NCI-H128 (cell line): ENCODE data around the gene LBHD2.
A peak's percentile ranks its signal among the peaks of the same experiment; 100 is the strongest.
"Not testable (repeated sequence)": the region's sequence is repeated elsewhere in the genome, so short reads cannot be mapped to it uniquely, and the experiment has no call there.

Source experiments
- DNase-seq: peaks from one replicate; lab custom pipeline; 2025; ENCODE audit not compliant: unreplicated experiment; lab: John Stamatoyannopoulos, UW

The LBHD2 gene

DNA sequence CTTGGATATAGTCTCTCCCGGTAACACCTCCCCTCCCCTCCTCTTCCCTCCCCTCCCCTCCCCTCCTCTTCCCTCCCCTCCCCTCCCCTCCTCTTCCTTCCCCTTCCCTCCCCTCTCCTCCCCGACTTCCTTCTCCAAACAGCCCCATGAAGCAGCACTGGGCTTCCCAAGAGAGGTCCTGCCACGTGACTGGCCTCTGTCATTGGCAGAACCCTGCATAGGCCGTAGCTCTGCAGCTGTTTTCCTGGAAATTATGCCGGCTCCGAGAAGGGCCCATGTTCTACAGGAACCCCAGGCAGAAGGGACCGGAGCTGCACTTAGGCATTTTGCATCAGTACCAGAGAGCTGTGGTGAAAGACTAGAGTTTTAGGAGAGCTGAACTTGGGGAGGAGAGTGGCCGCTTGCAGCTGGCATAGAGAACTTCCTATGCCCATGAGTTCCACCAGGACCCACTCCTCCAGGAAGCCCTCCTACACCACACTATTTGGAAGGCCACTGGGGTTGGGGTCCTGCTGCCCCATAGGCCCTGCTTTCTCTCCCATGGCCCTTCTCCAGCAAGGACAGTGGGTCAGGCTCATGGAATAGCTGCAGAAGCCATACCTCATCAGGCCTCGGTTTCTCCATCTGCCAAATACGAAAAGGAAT, 34.1 kb downstream of the LBHD2 start:
- no peak for DNase-seq

DNA sequence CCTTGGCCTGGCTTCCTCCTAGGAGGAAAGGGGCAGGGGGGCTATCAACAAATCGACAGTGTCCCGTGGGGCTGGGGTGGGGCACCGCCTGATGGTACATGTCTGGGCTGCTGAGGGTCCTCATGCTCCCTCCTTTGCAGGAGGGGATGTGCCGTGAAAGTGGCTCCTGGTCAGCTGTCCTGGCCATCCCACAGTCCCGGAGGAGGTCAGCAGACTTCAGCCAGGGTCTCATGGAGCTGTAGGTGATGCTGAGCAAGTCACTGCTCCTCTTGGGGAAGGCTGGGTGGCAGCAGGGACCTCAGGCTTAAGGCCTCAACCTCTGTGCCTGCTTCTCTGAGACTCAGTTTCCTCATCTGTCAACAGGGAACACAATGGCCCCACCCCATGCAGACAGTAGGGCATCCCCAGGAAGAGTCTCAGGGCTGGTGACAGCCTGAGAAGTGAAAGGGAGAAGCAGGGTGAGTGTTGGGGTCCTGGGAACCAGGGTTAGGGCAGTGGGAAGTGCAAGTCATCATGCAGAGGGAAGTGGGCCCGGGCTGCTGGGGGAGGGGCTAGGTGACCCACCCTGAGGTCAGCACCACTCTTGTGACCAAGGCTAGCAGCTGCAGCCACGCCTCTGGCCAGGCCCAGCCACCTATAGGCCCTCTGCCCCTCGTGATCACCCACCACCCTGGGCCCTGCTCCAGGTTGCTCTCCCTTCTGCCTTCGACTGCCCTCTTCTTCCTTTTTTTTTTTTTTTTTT, 34.8 kb downstream of the LBHD2 start:
- no peak for DNase-seq

DNA sequence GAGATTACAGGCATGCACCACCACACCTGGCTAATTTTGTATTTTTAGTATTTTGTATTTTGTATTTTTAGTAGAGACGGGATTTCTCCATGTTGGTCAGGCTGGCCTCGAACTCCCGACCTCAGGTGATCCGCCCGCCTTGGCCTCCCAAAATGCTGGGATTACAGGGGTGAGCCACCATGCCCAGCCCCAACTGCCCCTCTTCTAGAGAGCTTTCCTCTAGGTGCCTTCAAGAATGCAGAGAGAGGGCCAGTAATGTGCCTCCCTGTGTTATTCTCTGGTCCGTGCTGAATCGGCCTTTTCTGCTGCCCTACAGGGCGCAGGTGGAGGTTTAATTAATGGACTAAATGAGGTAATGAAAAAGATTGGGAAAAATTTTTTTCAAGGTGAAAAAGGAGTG, 35.5 kb downstream of the LBHD2 start:
- not testable (repeated sequence) for DNase-seq

DNA sequence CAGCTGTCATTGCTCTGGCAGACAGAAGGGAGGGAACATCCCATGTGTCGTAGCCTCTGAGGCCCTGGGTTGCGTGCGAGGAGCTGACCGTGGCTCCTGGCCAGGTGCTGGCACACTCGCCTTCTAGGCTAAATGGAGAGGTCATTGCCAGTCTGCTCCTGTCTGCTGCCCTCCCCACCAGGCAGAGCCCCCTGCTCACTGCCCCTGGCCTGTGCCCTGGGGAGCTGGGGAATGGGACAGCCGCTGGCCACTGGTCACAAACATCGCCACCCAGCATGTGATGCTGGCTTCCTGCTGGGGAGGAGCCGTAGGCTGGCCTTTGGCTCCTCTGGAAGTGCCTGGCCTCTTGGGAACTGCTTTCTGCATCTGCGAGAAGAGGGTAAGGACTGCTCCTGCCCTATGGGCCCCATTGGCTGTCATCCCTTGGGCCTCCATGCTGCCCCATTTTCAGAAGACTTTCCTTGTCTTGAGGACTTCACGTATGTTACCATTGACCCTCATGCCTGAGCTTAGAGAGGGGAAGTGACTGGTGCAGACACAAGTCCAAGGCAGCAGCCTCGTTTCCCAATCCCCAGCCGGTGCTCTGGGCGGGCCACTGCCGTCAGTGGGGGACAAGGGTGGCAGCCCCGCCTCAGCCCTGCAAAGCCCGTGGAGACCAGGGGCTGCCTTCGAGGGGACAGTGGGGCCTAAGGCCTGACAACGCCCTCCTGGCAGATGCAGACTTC, 37.3 kb downstream of the LBHD2 start:
- DNase-seq = no peak

DNA sequence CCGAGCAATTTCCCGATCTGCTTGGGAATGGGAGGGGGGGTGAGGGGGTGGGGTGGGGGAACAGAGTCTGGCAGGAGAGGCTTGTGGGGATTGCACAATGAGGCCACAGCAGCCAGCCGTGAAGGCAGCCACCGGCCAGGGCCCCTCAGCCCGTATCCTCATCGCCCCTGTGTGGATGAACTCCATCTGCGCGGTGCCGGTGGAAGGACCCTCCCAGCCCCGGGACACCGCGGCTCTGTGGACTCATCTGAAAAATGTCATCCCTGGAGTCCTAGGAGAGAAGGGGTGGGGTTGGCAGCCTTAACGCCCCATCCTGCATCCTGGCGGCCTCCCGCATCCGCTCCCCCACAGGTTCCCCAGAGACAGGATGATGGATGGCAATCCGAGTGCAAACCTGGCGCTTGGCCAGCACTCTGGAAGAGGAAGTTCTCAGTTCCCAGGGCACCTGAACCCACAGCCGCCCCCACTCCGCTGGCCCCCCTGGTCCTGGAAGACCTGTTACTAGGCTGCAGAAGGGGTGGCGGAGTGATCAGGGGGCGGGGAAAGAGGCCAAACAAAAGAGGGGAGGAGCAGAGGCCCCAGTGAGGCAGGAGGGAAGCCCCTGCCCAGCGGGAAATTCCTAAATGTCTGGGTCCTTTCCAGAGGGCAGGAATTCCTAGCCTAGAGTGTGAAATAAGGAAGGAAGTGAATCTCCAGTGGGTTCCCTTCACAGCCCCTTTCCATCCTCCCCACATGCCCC, 38.0 kb downstream of the LBHD2 start:
- peak; percentile 99 for DNase-seq

DNA sequence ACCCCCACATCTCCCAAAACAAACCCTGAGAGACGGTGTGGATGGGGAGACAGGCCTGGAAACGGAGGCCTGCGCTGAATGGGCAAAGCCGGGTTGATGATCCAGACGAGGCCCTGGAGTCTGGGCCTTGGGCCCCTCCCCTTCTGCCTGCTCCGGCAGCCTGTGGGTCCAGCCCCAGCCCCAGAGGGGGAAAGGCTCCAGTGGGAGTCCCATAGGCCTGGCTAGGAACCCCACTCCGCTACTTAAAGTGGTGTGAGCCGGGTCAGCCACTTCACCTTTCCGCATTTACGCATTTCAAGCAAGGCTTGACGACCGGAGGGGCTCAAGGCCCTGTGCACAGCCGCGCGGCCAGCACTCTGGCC, 38.6 kb downstream of the LBHD2 start:
- no peak for DNase-seq

DNA sequence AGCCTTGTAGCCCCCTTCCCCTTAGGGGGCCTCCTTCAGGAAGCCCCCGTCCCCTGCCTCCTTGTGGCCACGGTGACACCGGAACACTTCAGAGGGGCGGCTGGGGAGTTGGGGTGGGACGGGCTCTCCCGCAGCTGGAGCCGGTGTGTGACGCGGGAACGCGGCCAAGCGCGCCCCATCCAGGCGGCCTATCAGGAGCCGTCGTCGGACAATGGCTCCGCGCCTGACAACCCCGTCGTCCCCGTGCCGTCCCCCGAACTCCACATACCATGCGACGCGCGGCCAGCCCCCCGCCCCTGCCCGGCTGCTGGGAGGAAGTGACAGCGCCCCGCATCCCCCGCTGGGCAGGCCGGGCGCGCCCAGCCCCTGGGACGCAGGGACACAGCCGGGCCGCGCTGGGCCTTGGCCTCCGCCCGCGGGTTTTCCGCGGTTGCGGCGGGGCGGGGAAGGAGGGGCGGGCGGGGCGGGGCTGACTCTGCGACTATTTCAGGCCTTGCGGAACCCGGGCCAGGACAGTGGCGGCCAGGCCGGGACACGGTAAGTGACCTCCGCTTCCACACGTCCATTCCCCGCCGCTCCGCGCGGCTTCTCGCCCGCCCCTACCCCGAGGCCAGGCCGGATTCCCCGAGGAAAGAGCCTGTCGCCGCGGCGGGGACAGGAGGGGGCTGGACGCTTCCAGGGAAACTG, 39.1 kb downstream of the LBHD2 start, which contains the start of gene TNFAIP2:
Gene TNFAIP2, plus strand, starts transcription at position 515 of the 687 bp plus-strand sequence. CDS start 2,997 bp downstream, outside the sequence.
- peak; percentile 16 for DNase-seq

DNA sequence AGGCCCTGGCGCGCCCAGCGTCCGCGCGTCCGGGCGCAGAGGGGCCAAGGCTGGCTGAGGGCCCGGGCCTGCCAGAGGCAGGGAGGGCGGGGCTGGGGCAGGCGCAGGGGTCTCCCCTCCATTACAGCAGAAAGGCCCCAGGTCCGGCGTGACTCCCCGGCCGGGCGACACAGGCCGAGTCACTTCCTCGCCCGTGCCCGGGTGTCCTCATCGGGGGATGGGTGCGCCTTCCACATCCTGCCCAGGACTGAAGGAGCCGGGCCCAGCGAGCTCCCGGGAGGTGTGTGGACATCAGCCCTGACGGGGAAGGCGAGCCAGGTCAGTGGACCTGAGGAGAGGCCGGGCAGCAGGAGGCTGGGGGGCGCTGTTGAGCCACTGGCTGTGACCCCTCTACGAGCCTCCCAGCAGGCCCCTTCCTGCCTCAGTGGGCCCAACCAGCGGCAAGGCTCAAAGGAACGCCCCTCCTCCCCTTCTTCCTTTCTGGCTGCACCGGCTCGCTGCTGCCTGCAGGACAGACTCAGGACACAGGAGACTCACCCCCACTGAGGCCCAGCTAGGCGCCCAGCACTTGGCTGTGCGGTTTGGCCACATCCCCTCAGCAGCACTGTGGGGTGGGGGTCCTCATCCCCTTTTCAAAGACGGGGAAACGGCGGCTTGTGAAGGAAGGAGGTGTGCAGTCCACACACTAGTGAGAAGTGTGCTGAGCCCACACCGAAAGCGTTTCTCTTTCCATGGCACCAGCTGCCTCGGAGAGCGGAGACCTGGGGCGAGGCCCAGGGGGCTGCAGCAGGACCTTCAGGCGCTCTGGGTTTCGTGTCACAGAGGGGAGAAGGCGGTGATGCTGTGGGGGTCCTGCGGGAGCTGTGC, 39.9 kb downstream of the LBHD2 start:
- no peak for DNase-seq

DNA sequence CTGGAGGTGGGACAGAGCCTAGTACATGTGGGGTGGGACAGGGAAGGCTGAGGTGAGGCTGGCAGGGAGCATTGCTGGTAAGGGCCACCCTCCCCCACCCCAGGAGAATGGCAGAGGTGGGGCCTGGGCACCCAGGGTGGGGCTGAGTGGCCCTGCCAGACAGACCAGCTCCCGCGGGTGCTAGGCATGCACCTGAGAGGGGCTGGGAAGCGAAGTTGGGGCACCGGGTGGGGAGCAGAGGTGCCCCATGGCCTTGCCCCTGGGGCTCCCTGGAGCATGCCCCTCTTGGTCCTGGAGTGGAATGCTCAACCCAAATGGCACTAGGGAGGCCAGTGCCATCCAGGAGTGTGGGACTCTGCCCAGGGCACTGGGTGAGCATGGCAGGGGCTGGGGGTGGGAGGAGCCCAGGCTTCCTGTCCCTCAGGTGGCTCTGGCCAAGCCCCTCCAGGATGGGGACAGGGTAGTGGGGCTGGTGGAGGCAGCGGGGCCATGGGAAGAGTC, 40.5 kb downstream of the LBHD2 start:
- DNase-seq = no peak

DNA sequence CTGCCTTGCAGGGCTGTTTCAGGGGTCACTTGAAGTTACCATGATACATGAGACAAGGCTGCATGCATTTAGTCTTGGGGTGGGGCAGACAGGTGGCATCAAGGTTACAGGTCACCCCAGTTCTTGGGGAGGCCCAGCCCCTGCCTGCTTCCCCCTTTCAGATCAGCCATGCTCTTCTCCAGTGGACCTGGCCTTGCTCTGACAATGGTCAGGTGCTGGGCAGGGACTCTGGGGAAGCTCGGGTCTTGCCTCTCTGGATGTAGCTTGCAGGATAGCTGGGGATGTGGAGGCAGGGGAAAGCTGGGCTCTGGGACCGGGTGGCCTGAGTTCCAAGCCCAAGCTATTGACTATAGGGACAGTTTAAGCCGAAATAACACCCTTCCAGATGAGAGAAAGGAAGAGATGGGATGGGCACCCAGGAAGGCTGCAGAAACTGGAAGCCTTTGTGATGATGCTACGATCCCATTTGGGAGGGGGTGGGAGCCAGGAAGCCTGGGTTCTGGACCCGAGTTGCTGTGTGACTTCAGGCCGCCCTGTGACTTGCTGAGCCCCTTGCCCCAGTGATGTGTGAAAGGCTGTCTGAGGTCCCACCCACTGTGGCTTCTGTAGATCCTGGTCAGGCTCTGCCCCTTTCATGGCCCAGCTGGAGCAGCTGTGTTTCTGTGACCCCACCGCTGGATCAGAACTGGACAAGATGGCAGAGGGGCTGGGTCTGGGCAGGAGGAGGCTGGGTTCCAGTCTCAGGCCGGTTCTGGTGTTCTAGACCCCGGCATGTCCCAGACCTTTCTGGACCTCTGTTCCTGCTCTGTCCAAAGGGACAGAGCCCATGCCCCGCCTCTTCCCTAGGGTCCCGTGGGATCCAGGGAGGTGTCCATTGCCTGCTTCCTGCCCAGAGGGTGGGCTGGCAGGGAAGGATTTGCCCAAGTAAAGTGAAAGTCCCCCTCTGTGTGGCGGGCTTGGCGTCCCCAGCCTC, 41.4 kb downstream of the LBHD2 start:
- DNase-seq = no peak

DNA sequence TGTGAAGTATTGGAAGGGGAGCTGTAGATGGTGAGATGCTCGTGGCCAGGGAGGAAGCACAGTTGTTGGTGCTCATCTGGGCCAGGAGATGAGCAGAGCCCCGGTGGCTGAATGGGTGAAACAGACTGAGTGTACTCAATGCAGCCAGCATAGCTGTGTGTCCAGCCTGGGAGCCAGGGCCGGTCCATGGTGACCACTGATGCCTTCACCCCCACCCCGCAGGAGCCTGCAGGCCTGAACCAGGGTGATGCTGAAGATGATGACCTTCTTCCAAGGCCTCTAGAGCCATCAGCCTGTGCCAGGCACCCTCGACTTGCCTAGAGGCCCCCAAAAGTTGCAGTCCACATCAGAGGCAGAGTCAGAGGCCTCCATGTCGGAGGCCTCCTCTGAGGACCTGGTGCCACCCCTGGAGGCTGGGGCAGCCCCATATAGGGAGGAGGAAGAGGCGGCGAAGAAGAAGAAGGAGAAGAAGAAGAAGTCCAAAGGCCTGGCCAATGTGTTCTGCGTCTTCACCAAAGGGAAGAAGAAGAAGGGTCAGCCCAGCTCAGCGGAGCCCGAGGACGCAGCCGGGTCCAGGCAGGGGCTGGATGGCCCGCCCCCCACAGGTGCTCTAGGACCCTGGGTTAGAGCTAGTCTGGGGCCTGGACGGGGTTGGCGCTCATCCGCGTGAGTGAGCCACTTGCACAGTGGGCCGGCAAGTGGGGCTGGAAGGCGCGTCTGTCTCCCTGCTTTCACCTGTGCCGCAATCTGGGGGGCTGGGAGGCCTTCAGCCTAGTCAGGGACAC, 42.3 kb downstream of the LBHD2 start:
- no peak for DNase-seq

DNA sequence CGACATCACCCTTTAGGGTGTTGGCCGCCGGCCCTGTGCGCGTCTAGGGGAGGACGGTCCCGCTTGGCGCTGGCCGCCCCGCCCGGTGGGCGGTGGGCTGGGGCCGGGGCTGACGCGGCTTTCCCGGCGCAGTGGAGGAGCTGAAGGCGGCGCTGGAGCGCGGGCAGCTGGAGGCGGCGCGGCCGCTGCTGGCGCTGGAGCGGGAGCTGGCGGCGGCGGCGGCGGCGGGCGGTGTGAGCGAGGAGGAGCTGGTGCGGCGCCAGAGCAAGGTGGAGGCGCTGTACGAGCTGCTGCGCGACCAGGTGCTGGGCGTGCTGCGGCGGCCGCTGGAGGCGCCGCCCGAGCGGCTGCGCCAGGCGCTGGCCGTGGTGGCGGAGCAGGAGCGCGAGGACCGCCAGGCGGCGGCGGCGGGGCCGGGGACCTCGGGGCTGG, 42.9 kb downstream of the LBHD2 start:
- no peak for DNase-seq

DNA sequence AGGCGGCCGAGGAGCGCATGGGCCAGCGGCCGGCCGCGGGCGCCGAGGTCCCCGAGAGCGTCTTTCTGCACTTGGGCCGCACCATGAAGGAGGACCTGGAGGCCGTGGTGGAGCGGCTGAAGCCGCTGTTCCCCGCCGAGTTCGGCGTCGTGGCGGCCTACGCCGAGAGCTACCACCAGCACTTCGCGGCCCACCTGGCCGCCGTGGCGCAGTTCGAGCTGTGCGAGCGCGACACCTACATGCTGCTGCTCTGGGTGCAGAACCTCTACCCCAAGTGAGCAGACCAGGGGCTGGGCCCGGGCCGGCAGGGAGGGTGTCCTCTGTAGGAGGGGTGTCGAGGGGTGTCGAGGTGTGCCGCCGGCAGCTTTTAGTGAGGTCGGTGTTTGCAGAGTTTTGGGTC, 43.3 kb downstream of the LBHD2 start:
- no peak for DNase-seq

DNA sequence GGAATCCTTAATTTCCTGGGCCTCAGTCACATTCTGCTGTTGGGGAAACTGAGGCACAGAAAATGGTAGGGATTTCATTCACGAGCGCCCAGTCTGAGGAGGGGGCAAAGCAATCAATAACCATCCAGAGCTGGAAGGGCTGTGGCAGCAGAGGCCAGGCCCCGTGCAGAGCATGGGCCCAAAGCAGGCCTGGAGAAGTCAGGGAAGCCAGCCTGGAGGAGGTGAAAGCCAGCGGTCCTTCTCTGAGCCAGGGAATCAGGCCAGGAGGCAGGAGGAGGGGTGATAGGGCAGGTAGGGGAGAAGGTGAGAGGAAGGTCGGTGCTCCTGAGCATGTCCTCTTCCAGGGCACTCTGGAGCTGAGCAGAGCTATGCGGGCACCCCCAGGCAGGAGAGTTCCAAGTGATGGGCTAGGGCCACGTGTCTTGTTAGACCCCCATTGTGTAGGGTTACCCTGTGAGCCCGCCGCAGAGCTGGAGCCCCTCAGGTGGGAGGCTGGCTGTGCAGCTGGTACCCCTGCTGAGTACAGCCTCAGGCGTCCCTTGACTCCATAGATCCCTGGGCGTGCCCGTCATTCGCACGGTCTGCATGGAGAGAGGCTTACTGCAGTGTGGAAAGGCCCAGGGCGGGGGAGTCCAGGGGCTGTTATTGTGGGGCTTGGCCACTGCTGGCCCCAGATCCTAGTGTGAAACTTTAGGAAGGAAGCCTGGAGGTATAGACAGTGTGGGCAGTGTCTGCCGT, 44.0 kb downstream of the LBHD2 start:
- no peak for DNase-seq

DNA sequence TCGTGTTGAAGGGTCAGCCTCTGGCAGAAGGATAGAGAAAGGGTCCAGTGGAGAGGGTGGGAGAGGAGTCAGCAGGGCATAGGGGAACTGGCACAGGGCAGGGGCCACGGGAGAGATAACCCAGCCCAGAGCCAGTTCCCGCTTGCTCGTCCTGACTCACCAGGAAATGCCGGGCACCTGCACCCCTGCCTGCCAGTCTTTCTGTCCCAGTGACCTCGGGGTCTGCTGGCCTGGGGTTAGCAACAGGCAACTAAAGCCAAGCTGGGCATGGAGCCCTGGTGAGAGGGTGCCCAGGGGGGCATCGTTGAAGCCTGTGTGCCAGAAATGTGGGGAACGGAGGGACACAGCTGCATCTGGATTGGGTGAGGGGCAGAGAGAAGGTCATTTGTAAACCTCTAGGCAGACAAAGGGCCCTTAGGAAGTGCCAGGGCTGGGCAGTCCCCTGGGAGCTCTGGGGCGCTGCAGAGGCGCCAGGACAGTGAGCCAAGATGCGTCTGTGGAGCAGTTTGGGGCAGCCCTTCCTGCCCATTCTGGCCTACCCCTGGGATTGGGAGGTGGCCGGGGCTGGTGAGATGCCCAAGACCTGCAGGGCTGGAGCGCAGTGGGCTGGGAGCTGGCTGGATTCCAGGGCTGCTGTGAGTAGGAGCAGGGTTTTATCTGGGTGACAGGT, 44.8 kb downstream of the LBHD2 start:
- DNase-seq = no peak

DNA sequence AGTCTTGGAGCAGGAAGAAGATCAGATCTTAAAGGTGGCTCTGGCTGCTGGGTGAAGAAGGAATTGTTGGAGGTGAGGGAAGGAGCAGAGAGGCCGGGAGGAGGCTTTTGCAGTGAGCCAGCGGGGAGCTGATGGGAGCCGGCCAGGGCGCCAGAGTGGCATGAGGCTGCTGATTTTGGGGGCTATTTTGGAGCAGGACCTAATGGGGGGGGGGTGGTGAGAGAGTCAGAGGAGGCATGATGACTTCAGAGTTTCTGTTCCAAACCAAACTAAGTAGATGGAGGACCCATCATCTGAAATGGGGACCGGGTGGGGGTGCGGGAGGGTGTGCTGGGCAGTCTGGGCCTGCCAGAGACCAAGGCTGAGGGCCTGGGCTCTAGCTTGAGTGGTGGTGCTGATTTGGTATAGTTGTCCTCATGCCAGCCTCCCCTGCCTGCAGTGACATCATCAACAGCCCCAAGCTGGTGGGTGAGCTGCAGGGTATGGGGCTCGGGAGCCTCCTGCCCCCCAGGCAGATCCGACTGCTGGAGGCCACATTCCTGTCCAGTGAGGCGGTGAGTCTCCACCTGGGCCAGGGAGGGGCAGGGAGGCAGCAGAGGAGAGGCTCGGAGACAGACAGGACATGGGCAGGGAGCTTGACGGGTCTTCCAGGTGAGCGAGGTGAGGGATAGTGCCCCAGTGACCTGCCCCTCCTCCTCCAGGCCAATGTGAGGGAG, 45.4 kb downstream of the LBHD2 start:
- no peak for DNase-seq
